ENCODE results near the gene ZBBX.

Gene ZBBX

DNA sequence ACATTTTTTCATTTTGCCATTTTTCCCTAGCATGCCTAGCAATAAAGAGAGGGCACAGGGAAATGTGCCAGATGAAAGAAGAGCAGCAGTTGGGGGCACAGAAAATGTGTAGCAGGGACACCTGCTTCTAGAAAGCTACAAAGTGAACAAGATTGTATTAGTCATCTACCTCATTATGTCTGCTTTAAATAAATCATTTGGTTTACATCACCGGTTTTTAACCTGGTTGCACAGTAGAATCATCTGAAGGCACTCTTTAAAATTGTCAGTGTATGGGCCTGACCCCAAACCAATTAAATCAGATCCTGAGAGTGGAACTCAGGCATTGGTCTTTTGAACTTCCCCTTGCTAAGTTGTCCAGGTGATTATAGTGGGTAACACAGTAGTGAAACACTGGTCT is 73.8 kb downstream of the ZBBX start:
- FAIRE-seq = no peak

DNA sequence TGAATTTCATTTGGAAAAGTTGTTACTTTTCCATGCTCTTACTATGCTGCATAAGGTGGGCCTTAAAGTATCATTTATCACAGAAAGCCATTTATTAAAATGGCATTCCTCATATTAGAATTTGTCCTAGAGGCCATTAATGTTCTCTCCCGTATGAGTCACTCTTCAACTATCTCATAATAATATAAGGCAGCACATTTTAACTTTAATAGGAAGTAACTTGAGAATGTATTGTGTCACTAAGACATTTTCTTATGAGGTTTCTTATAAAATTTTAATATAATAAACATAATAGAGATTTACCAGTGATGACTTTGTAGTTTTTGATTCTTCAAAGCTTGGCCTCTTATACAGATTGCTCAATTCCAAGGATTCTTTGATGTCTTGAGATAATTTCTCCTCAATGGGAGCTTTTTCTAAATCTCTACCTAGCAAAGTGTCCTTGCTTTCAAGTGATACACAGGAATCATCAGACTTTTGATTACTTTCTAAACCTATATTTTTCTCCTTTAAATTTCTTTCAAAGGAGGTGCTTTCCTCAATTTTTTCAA is 74.7 kb downstream of the ZBBX start:
- FAIRE-seq = no peak

DNA sequence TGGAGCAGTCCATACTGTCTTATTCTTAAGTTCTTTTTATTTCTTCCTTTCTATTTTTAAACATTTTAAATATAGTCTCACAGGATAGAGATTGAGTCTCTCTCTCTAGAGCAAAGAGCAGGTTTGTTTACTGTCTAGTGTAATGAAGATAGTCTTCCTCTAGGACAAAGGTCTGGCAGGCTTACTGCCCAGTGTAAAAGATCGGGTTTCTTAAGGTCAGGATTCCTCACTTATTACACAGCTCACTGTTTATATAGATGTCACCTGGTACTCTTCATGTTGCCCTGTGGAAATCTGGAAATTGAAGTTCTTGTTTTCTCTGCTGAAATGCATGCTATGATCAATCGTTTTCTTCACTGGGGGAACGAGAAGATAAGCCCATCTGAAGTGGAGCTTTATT is 76.0 kb downstream of the ZBBX start:
- FAIRE-seq = no peak

DNA sequence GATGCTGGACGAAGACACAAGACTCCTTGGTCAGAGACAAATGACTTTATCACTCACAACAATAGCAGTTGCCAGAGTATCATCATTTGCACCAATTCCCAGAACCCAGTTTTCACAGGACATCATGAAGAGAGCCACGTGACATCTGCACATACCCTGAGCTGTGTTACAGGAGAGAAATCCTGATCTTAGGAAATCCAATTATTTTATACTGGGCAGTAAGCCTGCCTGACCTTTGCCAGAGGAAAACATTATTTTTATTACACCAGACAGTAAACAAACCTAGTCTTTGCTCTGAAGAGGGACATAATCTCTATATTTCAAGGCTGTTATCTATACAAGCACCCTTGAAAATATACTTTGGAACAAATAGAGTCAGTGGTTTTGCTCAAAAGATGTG is 77.4 kb downstream of the ZBBX start:
- no peak for FAIRE-seq

DNA sequence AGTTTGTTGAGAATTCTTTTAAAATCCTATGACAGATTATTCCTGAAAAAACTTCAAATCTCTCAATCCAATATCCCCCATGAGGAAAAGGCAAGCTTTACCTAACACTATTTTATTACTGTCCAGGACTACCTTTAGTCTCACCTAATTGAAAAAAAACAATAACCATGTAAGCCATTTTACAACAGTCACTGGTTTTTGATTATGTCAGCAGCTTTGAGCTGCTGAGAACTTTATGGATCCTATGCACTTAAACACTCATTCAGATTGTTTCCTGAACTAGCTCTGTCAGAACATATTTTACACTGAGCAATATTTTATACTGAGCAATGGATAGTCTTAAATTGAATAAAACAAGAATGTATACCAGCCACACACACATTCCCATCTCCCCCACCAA is 79.9 kb downstream of the ZBBX start:
- no peak for FAIRE-seq

DNA sequence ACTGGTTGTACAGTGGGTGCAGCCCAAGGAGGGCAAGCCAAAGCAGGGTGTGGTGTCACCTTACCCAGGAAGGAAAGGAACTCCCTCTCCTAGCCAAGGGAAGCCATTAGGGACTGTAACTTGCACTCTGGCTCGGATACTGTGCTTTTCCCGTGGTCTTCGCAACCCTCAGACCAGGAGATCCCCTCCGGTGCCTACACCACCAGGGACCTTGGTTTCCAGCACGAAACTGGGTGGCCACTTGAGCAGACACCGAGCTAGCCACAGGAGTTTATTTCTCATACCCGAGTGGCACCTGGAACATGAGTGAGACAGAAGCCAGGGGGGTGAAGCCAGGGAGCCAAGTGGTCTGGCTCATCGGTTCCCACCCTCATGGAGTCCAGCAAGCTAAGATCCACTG is 90.7 kb downstream of the ZBBX start:
- FAIRE-seq = no peak

DNA sequence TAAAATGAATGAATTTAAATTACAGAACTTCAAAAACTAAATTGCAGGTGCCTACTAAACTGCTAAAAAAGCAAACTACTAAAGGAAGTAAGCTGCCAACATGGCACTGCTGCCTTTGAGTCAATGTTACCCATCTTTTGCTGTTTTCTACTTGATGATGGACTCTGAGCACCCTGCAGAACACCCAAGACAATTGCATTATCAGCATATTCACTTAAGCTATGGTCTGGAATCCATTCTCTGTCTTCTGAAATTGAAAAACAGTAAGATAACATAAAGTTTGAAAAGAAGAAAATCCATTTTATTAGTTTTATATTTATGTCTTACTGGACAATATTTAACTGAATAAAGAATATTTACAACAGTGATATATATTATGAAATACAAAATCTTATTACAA is 91.4 kb downstream of the ZBBX start:
- no peak for FAIRE-seq

DNA sequence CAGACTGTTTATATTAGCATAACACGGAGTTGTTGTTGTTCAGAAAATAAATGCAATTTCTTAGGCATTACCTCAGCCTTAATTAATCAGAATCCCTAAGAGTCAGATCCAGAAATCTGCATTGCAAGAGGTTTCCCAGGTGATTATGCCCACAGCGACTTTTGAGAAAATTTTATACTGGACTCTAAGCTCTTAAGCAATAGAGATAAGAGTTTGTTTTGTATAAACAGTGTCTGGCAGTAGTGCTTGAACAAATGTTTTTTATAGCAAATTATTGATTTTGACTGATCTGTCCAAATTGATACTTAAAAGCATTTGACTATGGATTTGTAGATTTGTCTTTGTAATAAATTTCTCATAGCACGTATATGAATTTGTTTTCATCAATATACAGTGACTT is 92.8 kb downstream of the ZBBX start:
- FAIRE-seq = no peak

DNA sequence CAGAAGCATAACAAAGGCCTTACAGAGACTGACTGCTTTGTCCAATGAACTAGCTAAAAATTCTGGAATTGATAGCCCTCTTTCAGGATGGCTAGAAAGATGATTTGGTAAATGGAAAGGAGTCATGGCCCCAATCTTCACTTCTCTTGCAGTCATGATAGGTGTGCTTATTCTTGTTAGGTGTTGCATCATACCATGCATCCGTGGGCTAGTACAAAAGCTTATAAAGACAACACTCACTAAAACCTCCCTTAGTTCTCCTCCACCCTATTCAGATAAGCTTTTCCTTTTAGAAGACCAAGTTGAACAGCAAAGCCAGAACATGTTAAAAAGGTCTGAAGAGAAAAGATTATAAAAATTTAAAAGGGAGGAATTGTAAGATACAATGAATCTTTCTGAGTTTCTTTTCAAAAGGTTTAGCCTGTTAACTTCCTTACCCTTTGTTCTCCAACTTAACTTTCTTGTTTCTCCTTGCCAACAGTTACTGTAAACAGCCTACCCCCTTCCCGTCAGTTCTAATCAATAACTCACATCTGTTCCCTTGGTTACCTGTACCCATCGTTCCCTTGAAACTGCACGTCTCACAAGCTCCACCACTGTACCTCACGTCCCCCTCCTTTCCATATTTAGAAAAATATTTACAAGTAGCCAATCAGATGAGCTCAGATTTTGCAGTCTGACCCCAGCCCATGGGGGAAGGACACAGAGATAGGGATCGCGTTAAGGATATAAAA is 105.8 kb downstream of the ZBBX start:
- FAIRE-seq = no peak

DNA sequence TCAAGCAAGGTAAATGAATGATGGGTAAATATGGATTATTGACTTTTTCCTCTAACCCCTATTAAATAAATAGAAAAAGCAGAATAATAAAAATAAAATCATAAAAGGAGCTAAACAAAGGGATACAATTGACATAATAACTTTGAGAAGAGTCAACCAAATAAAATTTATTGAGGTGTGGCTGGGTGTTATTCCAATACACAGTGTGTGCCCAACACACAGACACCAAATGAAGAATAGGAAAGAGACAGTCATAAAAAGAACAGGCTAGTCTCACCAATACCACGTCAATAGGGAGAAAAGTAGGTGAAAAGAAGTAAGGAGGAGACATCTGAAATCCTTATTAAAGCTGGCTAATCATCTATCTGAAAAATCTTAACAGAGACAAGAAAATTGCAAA is 127.1 kb downstream of the ZBBX start:
- no peak for FAIRE-seq

DNA sequence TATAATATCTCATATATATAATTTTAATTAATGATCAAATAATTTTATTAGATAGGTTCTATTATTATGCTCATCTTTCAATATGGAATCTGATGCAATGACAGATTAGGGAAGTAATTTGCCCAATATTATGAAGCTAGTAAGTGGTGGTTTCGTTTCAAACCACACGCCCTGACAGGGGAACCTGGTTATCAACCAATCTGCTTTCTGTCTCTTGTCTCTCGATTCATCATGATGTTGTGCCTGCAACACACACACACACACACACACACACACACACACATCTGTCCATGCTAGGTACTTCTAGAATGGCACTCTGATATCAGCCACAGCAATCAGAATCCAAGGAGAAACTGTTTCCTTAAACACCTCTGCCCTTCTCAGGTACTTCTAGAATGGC is 128.4 kb downstream of the ZBBX start:
- no peak for FAIRE-seq

DNA sequence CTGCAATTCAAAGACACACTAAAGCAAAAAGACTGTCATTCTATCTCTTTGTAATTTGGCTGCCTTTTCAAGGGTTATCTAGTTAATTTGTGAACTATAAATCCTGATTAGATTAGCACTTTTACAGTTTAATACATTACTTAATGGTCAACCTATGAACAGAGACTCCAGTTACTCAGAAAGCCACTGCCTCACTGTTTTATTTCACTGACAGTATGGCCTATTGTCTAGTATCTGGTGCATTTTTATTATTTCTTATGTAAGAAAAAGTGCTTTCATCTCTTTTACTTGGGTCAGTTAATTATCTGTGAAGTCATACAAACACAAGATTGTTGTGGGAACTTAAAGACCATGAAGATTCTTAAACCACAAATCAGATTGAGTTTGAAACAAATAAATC is 133.8 kb downstream of the ZBBX start:
- FAIRE-seq = peak; percentile 76

DNA sequence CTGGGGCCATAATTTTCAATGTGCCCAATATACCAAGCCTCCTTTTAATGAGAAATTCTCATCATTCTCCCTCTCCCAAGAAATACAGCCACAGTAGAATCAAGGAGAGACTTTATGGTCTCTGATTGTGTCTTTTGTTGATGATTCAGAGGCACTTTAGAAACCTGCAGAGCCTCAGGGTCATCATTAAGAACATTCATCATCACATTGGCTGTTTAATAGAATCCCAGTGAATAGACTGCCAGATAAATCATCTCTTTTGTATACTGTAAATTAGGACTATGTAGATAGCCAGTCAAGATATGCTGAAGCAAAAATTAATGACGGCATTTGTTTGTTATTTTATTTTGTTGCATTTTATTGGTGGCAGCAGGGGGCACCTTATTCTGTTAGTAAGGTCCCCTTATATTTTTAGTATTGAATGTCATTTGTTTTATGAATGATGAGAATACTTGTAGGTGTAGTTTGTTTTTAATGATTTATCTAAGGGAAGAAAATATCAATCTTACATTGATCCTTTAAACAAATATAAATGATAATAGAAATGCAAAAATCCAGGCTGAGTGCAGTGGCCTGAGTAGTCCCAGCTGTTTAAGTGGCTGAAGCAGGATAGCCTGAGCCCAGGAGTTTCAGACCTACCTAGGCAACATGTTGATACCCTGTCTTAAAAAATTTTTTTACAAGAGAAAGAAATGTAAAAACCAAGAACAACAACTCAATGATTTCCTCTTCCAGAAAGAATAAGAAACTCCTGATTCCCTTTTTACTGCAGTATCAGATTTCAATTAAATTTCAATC is 138.8 kb downstream of the ZBBX start:
- FAIRE-seq = no peak

DNA sequence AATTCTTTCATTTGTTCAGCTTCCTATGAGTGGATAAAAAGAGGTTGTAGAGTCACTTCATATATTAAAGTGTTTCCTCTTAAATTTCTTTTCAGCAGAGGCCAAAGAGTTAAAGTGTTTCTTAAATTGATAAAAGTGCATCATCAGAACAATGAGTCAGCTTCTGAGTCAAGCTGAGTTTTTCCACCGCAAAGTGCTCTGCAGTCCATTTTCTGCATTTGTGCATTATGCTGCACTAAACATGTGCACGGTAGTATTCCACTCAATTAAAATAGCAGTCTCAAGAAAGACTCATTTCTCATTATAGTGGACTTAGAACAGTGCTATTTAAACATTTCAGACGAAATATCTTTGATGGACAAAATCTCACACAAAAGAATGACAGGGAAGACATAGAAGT is 152.0 kb downstream of the ZBBX start:
- no peak for FAIRE-seq

DNA sequence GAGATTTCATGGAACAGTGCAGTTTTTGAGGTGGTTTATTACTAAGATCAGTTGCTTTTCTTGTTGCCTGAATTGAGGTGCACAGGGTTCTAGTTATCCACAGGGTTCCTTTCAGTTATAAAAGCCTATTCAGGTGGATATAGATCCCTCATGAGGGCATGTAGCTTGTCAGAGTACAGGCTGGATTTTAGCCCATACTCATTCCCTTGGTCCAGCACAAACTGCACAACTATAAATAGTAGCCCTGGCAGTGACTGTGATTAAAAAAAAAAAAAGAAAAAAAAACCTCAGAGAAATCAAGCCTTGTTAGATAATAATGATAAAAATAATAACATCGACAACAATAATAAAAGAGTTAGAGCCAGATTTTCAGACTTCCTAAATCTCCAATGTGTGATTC is 154.3 kb downstream of the ZBBX start:
- FAIRE-seq = no peak

DNA sequence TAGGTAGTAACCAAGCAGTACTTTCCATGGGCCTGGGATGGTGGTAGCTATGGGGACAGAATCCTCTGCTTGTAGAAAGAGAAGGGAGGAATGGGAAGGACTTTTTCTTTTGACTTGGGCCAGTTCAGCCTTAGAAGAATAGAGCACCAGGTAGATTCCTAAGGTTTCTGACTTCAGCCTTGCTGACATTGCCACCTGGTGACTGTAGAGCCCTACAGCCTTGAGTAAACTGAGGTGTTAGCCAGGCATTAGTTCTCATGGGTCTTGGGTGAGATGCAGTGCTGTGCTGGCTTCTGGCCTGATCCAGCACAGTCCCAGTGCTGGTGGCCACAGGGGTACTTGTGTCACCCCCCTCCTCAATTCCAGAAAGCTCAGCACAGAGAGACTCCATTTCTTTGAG is 171.1 kb downstream of the ZBBX start:
- no peak for FAIRE-seq

DNA sequence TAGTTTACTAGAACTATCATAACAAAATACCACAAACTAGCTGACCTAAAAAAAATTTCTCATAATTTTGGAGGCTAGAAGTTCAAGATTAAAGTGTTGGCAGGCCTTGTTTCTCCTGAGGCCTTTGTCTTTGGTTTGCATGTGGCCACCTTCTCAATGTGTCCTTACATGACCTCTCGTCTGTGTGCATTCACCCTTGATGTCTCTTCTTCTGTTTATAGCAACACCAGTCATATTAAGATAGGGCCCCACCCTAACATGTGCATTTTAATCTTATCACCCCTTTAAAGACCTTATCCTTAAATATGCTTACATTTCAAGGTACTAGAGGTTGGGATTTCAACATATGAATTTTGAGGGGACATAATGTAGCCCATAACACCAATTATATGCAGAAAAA is 177.0 kb downstream of the ZBBX start:
- FAIRE-seq = no peak

DNA sequence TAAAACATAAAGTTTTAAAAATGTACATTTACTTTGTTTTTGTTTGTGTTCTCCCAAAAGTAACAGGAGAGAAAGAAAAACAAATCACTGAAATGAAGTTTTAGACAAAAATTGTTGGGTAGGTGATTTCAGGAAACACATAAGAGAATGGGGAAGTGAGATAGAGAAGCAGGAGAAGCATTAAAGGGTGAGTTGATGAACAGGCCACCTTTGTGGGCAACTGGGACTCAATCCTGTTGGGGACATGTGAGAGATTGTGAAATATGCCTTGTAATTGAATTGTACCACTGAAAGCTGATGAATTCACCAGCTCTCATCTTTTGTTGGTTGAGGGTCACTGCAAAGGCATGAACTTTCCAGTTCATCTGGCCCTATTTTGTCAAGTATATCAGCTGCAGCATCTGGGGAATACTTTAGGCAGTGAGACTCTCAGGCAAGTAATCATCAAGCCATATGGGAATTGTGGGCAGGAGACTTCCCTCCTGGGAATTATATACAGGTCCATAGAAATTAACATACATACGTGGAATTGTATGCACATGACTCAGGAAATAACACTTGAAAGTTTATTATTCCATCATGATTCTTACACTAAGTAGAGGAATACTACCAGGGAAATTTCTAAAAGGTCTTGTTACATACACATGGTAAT is 181.0 kb downstream of the ZBBX start:
- no peak for FAIRE-seq
